Umbilical cord (tissue), 2 donors: ENCODE results near the gene SLC17A9. TPM values are rescaled to one million over a fixed set of nuclear protein-coding genes. Genes with fewer than 3 reads are reported as not detected.
A peak's percentile ranks its signal among the peaks of the same experiment; 100 is the strongest.

Experiments used
- DNase-seq: peaks from one replicate; pipeline ENCODE4 v3.0.0-alpha.2; 2015; ENCODE audit warnings: low spot score
- total RNA-seq: library from RNA; depleted of rRNA; stranded (reverse); fragments of >200 nt; gene quantifications from one replicate; pipeline ENCODE4 v1.2.3, GENCODE V29; 2014; ENCODE audit warnings: low replicate concordance; ENCODE audit not compliant: insufficient read depth

Gene SLC17A9
- total RNA-seq, 1 donor from 2014 or later = 11.1 TPM

GRCh38 chr20:62938105-62938888 lies 14.2 kb upstream of the SLC17A9 start, which contains the start of gene GID8:
Gene GID8 (plus strand): TSS chr20:62938147. CDS start chr20:62941503, 3,356 bp downstream.
- peak; percentile 61 for DNase-seq

GRCh38 chr20:62940875-62941274 lies 11.6 kb upstream of the SLC17A9 start:
- no peak for DNase-seq

GRCh38 chr20:62941792-62942191 lies 10.7 kb upstream of the SLC17A9 start:
- DNase-seq = no peak

- DNase-seq = no peak
Measured at GRCh38 chr20:62942456-62942855, 10.1 kb upstream of the SLC17A9 start.

GRCh38 chr20:62943396-62943795 lies 9.1 kb upstream of the SLC17A9 start:
- no peak for DNase-seq

GRCh38 chr20:62944184-62944583 lies 8.3 kb upstream of the SLC17A9 start:
- DNase-seq = no peak

- no peak for DNase-seq
Measured at GRCh38 chr20:62944746-62945145, 7.8 kb upstream of the SLC17A9 start.

- DNase-seq = no peak
Measured at GRCh38 chr20:62945771-62946339, 6.7 kb upstream of the SLC17A9 start.

GRCh38 chr20:62946918-62947317 lies 5.6 kb upstream of the SLC17A9 start:
- no peak for DNase-seq

- no peak for DNase-seq
Measured at GRCh38 chr20:62947532-62948300, 4.8 kb upstream of the SLC17A9 start.

- no peak for DNase-seq
Measured at GRCh38 chr20:62949153-62949821, 3.2 kb upstream of the SLC17A9 start.

- DNase-seq = no peak
Measured at GRCh38 chr20:62949962-62950361, 2.5 kb upstream of the SLC17A9 start.

GRCh38 chr20:62950741-62951140 lies 1.8 kb upstream of the SLC17A9 start:
- no peak for DNase-seq

- DNase-seq = no peak
Measured at GRCh38 chr20:62951143-62951895, 1.2 kb upstream of the SLC17A9 start.

- DNase-seq = no peak
Measured at GRCh38 chr20:62951896-62952372, 575 bp upstream of the SLC17A9 start.

- peak; percentile 52 for DNase-seq
Measured at GRCh38 chr20:62952968-62953838, 694 bp downstream of the SLC17A9 start.

GRCh38 chr20:62953839-62954703 lies 1.6 kb downstream of the SLC17A9 start:
- peak; percentile 90 for DNase-seq

- DNase-seq = no peak
Measured at GRCh38 chr20:62955519-62956386, 3.2 kb downstream of the SLC17A9 start.
